ENCODE measurements around the gene SLC44A1. TPM values are rescaled to one million over a fixed set of nuclear protein-coding genes. Genes with fewer than 3 reads are reported as not detected.

SLC44A1 gene
- polyA plus RNA-seq, 1 donor = 53.4 TPM

- DNase-seq = no peak
These were observed 187.2 kb downstream of the SLC44A1 start for GRCh38 chr9:105431424-105432246.

DNA sequence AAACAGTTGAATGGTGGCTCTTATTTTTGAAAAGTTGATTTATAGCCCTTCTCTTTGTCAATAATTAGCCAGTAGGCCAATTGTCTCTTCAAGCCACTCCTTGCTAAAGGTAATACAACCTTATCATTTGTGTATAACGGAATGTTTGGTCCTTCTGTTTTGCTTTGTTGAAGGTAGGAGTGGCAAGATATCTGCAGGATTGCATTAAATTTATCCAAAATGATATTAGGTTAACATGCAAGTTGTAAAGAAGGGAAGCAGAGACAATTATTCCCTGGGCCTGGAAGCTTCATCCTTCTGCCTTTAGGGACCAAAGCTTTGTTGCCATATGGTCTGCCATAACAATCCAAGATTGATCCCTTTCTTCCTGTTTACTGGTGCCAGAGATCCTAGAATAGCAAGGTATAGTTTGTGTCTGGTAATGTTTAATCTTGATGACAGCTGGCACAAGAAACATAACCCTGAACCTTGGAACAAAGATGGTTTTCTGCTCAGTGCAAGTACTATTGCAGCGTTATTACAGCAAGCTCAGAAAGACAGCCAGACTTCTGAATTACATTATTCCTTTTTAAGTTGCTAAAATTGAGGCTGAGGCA, 187.9 kb downstream of the SLC44A1 start:
- no peak for DNase-seq

- no peak for DNase-seq
These were observed 191.0 kb downstream of the SLC44A1 start for GRCh38 chr9:105435453-105435852.

DNA sequence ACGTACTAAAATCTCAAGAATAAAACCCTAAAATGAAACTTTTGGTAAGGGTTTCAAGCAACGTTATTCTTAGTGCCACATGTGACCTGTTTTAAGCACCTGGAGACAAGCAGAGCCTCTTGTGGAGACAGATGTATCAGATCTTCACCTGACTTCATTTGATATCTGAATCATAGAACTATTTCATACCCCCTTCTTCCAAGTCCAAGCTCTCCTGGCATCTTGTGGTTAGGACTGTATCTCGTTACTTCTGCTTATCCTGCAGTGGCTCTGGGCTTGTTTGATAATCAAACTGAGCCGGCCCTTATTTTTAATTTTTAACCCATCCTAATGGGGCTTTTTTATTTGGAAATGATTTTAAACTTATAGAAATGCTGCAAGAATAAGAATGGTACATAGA, 192.3 kb downstream of the SLC44A1 start:
- no peak for DNase-seq

- no peak for DNase-seq
These were observed 193.3 kb downstream of the SLC44A1 start for GRCh38 chr9:105437704-105438103.

- DNase-seq = peak; percentile 73
These were observed 193.8 kb downstream of the SLC44A1 start for GRCh38 chr9:105438141-105438806.

DNA sequence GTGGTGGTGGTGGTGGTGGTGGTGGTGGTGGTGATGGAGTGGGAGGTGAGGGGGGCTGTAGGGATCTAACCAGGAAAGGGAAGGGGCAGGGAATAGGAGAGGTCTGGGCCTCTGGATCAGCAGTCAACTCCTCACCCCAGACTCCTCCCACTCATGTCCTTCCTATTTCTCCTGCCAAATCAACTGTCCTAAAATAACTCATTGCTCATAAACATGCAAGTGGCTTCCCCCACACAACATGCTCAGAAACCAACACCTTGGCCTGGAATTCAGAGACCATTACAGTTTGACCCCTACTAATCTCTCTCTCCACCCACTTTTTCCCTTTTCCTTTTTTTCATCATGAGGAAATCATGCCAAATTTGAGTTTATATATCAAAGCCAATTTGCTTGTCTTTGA, 195.0 kb downstream of the SLC44A1 start:
- no peak for DNase-seq

GRCh38 chr9:105441616-105442160, 197.2 kb downstream of the SLC44A1 start:
- DNase-seq = no peak

GRCh38 chr9:105443121-105443520, 198.7 kb downstream of the SLC44A1 start:
- no peak for DNase-seq

- no peak for DNase-seq
These were observed 199.7 kb downstream of the SLC44A1 start for GRCh38 chr9:105444130-105444529.

GRCh38 chr9:105445203-105445881, 200.9 kb downstream of the SLC44A1 start:
- no peak for DNase-seq

DNA sequence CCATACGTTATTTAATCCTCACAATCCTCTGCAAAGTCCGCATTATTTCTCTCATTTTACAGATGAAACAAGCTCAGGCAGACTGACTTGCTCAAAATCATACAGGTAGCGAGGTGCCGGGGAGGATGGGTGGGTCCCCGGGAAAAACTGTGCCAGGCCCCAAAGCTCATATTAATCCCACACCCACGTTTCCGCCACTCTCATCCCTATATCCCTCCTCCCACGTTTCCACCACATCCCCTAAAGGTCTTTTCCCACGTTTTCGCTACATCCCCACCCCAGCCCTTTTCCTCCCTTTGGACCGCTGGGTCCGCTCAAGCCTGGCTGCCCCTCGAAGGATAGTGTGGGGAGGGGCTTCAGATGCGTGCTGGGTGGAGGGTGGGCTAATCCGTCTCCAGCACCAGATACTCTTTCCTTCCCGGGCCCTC, 202.9 kb downstream of the SLC44A1 start:
- no peak for DNase-seq

DNA sequence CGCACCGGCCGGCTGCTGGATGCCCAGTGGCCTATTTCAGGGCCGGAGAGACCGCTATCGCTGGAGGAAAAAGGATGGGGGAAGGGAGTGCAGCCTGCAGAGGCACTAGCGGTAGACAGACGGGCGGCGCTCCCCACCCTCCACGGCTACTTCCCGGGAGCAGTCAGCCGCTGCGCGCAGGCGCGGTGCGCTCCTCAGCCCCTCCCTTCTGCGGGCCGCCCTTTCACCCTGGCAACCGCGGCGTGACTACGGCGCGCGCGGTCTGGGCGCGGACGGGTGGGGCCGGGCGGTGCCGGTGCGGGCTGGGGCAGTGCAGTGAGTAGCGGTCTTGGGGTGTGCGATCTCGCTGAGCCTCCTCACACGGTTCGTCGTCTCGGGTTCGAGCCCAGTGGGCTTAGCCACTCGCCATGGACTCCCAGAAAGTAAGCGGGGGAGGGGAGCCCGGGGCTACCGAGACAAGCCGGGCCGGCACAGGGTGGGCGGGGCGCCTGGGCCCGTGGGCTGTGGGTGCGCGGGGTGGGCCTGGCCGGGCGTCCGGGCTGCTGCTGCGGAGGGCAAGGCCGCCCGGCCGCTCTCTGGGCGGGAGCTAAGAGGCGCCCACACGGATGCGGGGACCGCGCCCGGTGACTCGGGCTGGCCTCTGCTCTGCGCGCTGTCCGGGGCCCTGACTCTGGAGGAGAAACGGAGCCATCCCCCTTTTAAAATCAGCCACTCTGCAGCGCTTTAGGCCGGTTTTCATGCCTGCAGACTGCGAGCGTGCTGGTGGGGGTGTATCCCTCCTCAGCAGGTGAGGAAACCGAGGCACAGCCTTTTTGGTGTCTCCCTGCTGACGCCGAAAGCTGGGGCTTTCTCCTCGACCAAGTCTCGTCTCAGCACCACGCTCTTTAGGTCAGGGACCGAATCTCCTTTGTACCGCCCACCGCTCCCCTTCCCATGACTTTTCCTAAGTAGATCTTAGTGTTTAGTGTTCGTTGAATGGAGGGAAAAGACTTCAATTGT, 203.7 kb downstream of the SLC44A1 start, which contains the start of gene FSD1L:
Gene FSD1L, plus strand, starts transcription at position 221 of the 999 bp plus-strand sequence. Its CDS starts 187 bp downstream, at position 408.
- DNase-seq = peak; percentile 87

DNA sequence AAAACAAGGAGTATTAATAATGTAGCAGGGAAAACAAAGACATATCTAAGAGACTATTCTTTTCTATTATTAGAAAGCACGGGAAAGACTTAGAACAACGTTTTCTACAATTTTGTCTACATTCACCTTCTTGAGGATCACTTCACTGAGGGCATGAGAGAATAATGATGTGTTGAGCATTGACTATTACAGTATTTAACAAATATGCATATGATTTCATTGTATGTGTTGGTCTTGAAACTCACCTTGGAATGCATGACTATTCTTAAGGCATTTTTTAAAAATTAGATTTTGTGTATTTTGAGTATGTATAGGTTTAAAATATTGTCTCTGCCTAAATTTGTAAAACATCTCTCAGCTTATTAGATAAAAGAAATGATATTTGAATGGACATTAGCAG, 204.6 kb downstream of the SLC44A1 start:
- DNase-seq = no peak

DNA sequence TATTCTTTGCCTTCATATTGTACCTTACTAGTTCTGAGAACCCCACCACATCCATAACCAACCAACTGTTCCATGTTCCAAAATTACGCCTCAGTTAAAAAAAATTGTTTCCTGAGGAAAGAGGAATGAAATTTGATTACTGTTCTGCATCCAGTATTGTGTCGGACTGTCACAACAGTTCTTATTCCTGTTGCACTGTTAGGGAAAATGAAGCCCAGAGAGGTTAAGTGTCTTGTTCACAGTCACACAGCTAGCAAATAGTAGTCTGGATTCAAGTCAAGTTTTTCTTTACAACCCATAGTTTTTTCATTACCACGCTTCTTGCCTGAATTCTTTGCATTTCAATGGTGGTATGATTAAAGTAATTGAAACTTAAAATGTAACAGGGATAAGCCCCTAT, 207.7 kb downstream of the SLC44A1 start:
- DNase-seq = no peak

- DNase-seq = no peak
These were observed 211.5 kb downstream of the SLC44A1 start for GRCh38 chr9:105455836-105456475.

- no peak for DNase-seq
These were observed 213.3 kb downstream of the SLC44A1 start for GRCh38 chr9:105457560-105458294.

- DNase-seq = no peak
These were observed 214.0 kb downstream of the SLC44A1 start for GRCh38 chr9:105458404-105458803.

DNA sequence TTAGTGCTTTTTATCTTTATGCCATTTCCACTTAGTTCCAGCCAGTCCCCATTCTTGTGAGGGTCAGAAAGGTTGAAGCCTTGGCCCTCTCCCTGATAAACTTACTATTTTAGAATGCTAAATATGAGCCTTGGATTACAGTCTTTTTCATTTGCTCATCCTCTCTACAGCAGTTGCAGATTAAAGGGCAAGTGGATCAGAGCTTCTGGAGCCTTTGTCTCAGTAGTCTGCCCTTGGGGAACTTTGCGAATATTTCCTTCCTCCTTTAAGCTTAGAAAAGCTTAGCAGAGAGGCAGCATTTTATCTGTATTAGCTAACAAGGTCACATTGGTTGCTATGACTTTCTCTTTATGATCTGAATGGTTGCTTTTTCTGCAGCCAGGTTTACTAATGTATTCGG, 214.9 kb downstream of the SLC44A1 start:
- DNase-seq = no peak
